MM.1S (cell line): ENCODE data around the gene TMED7.

ENCODE experiments used
- DNase-seq: peaks from one replicate; pipeline ENCODE4 v3.0.0-alpha.2; 2015
- H2AFZ ChIP-seq: fragments of 300-600 bp; sonication (generic); 2 replicates; pipeline ENCODE4 v1.6.0; 2016; ENCODE audit warnings: antibody characterized with exemption, low read length
- H3F3A ChIP-seq: fragments of 300-600 bp; sonication (generic); 2 replicates; pipeline ENCODE4 v1.6.1; 2016; ENCODE audit warnings: mild to moderate bottlenecking, antibody characterized with exemption, low read length, moderate library complexity, mixed read lengths; ENCODE audit not compliant: insufficient read depth
- H3K27ac ChIP-seq: fragments of 300-600 bp; sonication (generic); 2 replicates; pipeline ENCODE4 v1.5.1; 2016; ENCODE audit warnings: mild to moderate bottlenecking, low read length
- H3K27me3 ChIP-seq: fragments of 300-600 bp; sonication (generic); replicated peaks from 2 replicates; pipeline ENCODE4 v1.6.0; 2016; ENCODE audit warnings: low read length; ENCODE audit not compliant: insufficient read depth
- H3K36me3 ChIP-seq: fragments of 300-600 bp; sonication (generic); replicated peaks from 2 replicates; pipeline ENCODE4 v1.6.1; 2016; ENCODE audit warnings: mild to moderate bottlenecking, low read length, mixed read lengths; ENCODE audit not compliant: insufficient read depth
- H3K4me1 ChIP-seq: fragments of 300-600 bp; sonication (generic); 2 replicates; pipeline ENCODE4 v1.6.1; 2016; ENCODE audit warnings: low read length, mixed read lengths
- H3K4me2 ChIP-seq: fragments of 300-600 bp; sonication (generic); 2 replicates; pipeline ENCODE4 v1.6.0; 2016; ENCODE audit warnings: low read depth, low read length
- H3K4me3 ChIP-seq: fragments of 300-600 bp; sonication (generic); 2 replicates; pipeline ENCODE4 v1.5.1; 2016; ENCODE audit warnings: low read length, mixed read lengths
- H3K79me2 ChIP-seq: fragments of 300-600 bp; sonication (generic); 2 replicates; pipeline ENCODE4 v1.6.1; 2016; ENCODE audit warnings: mixed run types, low read length, mixed read lengths
- H3K9ac ChIP-seq: fragments of 300-600 bp; sonication (generic); 2 replicates; pipeline ENCODE4 v1.6.1; 2016; ENCODE audit warnings: low read length, mixed read lengths
- H3K9me2 ChIP-seq: fragments of 300-600 bp; sonication (generic); replicated peaks from 2 replicates; pipeline ENCODE4 v1.6.1; 2016; ENCODE audit warnings: mild to moderate bottlenecking, low read length, mixed read lengths; ENCODE audit not compliant: insufficient read depth
- H3K9me3 ChIP-seq: fragments of 300-600 bp; sonication (generic); replicated peaks from 2 replicates; pipeline ENCODE4 v1.6.1; 2016; ENCODE audit warnings: mild to moderate bottlenecking, low read length, mixed read lengths; ENCODE audit not compliant: insufficient read depth
- H4K20me1 ChIP-seq: fragments of 300-600 bp; sonication (generic); 2 replicates; pipeline ENCODE4 v1.6.1; 2016; ENCODE audit warnings: mild to moderate bottlenecking, low read length, moderate library complexity, mixed read lengths; ENCODE audit not compliant: insufficient read depth
- CTCF ChIP-seq: fragments of 300-600 bp; sonication (generic); IDR thresholded peaks from 2 replicates; pipeline ENCODE4 v1.5.1; 2016; ENCODE audit warnings: antibody characterized with exemption, low read length, mixed read lengths
- EZH2 ChIP-seq: fragments of 300-600 bp; sonication (generic); optimal IDR thresholded peaks from 2 replicates; pipeline ENCODE3; 2017; ENCODE audit warnings: low read depth, mild to moderate bottlenecking, antibody characterized with exemption, low read length, mixed read lengths
- EZH2phosphoT487 ChIP-seq: fragments of 300-600 bp; sonication (generic); IDR thresholded peaks from 2 replicates; pipeline ENCODE4 v1.6.1; 2018; ENCODE audit warnings: antibody characterized with exemption, low read length

The TMED7 gene

GRCh38 chr5:115657125-115657880, 31.5 kb upstream of the TMED7 start:
- H3K9ac ChIP-seq: no peak overlapping the region
- H3K4me1 ChIP-seq: no peaks in the 10 kb centered on the region
- no peak overlapping the region for H2AFZ ChIP-seq
- no peaks in the 10 kb centered on the region for H3F3A ChIP-seq
- no peaks in the 10 kb centered on the region for H3K27me3 ChIP-seq
- H3K9me3 ChIP-seq: no peaks in the 10 kb centered on the region
- H4K20me1 ChIP-seq: no peaks in the 10 kb centered on the region
- H3K27ac ChIP-seq: no peak overlapping the region
- no peak for DNase-seq
- H3K4me2 ChIP-seq: no peak overlapping the region
- no peaks in the 10 kb centered on the region for H3K36me3 ChIP-seq
- no peaks in the 10 kb centered on the region for H3K79me2 ChIP-seq
- no peak overlapping the region for H3K4me3 ChIP-seq
- no peak for TF ChIP-seq CTCF
- no peak for TF ChIP-seq EZH2phosphoT487
- no peak for TF ChIP-seq EZH2
- H3K9me2 ChIP-seq: no peaks in the 10 kb centered on the region

DNA sequence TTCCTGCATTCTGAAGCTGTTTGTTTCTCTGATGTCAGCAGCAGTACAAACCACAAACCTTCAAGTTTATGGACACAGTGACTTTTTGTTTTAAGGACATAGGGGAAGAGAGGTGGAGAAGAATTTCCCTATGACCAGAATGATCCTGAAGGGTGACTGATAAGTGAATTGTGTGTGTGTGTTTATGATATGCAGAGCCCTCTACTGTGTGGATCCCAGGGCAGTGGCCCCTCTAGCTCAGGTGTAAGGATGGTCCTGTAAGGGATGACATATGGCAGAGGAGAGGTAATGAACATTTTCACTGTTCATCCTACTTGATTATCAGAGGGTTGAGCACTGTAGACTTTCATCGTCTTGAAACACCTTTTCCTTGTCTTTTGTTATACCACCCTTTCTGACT, 30.6 kb upstream of the TMED7 start:
- no peak for TF ChIP-seq EZH2
- TF ChIP-seq CTCF: no peak
- TF ChIP-seq EZH2phosphoT487: no peak
- H3K9ac ChIP-seq: no peak overlapping the region
- H2AFZ ChIP-seq: no peak overlapping the region

GRCh38 chr5:115655994-115656393, 30.2 kb upstream of the TMED7 start:
- TF ChIP-seq CTCF (no peak), EZH2phosphoT487 (no peak), EZH2 (no peak)
- H3K4me3 ChIP-seq: no peak overlapping the region
- H4K20me1 ChIP-seq: no peaks in the 10 kb centered on the region
- no peak overlapping the region for H3K27ac ChIP-seq
- H3K9me3 ChIP-seq: no peaks in the 10 kb centered on the region
- H3K4me1 ChIP-seq: no peaks in the 10 kb centered on the region
- no peaks in the 10 kb centered on the region for H3K79me2 ChIP-seq
- no peak overlapping the region for H2AFZ ChIP-seq
- H3K27me3 ChIP-seq: no peaks in the 10 kb centered on the region
- DNase-seq: no peak
- H3F3A ChIP-seq: no peaks in the 10 kb centered on the region
- no peaks in the 10 kb centered on the region for H3K36me3 ChIP-seq
- H3K9ac ChIP-seq: no peak overlapping the region
- no peaks in the 10 kb centered on the region for H3K9me2 ChIP-seq
- H3K4me2 ChIP-seq: no peak overlapping the region

More for the DNA sequence above, 30.6 kb upstream of the TMED7 start:
- no peaks in the 10 kb centered on the region for H3F3A ChIP-seq
- no peak overlapping the region for H3K4me2 ChIP-seq
- H3K9me3 ChIP-seq: no peaks in the 10 kb centered on the region
- no peak for DNase-seq
- no peaks in the 10 kb centered on the region for H3K9me2 ChIP-seq
- H3K4me3 ChIP-seq: no peak overlapping the region
- no peaks in the 10 kb centered on the region for H4K20me1 ChIP-seq
- no peaks in the 10 kb centered on the region for H3K36me3 ChIP-seq
- no peaks in the 10 kb centered on the region for H3K79me2 ChIP-seq
- no peaks in the 10 kb centered on the region for H3K4me1 ChIP-seq
- no peak overlapping the region for H3K27ac ChIP-seq
- H3K27me3 ChIP-seq: no peaks in the 10 kb centered on the region
